Hepatocyte (in vitro differentiated cells): ENCODE data around the gene CDC42BPB.

Source experiments
- CTCF ChIP-seq: fragments of 200-600 bp; sonication (generic); IDR thresholded peaks from 2 replicates; pipeline ENCODE4 v1.5.1; 2016; ENCODE audit warnings: antibody characterized with exemption, mild to moderate bottlenecking; ENCODE audit not compliant: poor library complexity
- EZH2 ChIP-seq: fragments of 200-600 bp; sonication (generic); IDR thresholded peaks from 2 replicates; pipeline ENCODE4 v1.6.1; 2016; ENCODE audit warnings: antibody characterized with exemption, mild to moderate bottlenecking, borderline replicate concordance
- EZH2phosphoT487 ChIP-seq: fragments of 200-600 bp; sonication (generic); IDR thresholded peaks from one replicate; pipeline ENCODE4 v1.6.1; 2018; ENCODE audit warnings: antibody characterized with exemption, mild to moderate bottlenecking, low read depth, moderate library complexity; ENCODE audit not compliant: unreplicated experiment, severe bottlenecking

GRCh38 chr14:102892651-102893050 is 164.7 kb downstream of the CDC42BPB start:
- TF ChIP-seq CTCF (no peak), EZH2phosphoT487 (no peak), EZH2 (no peak)
